Caco-2 (cell line): ENCODE measurements around the gene KLF15. TPM values are rescaled to one million over a fixed set of nuclear protein-coding genes. Genes with fewer than 3 reads are reported as not detected.

Experiments
- BruUV-seq: library from RNA; stranded (reverse); fragments of 400-500 nt; replicated peaks from 2 replicates; lab custom pipeline; 2021; lab: Mats Ljungman, UMichigan
- CTCF ChIA-PET: fragments of 300-600 bp; sonication (Branson Sonifier 250); formaldehyde crosslinking; loops from one replicate; lab custom pipeline; 2022; ENCODE audit warnings: antibody characterized with exemption; lab: Charles Lee
- POLR2A ChIA-PET: fragments of 300-600 bp; sonication (Branson Sonifier 250); formaldehyde crosslinking; loops from one replicate; lab custom pipeline; 2022; ENCODE audit warnings: antibody characterized with exemption; lab: Charles Lee
- DNase-seq, 2 experiments: peaks; one replicate each; pipeline versions ENCODE4 v3.0.0 to v3.0.0-alpha.2; 2020 to 2022
- H3K27me3 ChIP-seq: replicated peaks from 2 replicates; pipeline ENCODE4 v1.6.0; 2011; ENCODE audit warnings: low read length; ENCODE audit not compliant: control insufficient read depth, insufficient read depth
- H3K36me3 ChIP-seq: 2 replicates; pipeline ENCODE4 v1.5.1; 2011; ENCODE audit warnings: low read length; ENCODE audit not compliant: control insufficient read depth, insufficient read depth
- H3K4me1 ChIP-seq: fragments of 250-450 bp; sonication (Bioruptor Pico); 2 replicates; pipeline ENCODE4 v1.5.1; 2020; ENCODE audit warnings: mild to moderate bottlenecking
- H3K4me3 ChIP-seq: 2 replicates; pipeline ENCODE4 v1.5.1; 2011; ENCODE audit warnings: low read depth, mild to moderate bottlenecking, control low read depth, low read length
- H3K9me3 ChIP-seq: fragments of 250-450 bp; sonication (Bioruptor Pico); 2 replicates; pipeline ENCODE4 v1.5.1; 2020; ENCODE audit warnings: mild to moderate bottlenecking, moderate library complexity
- H3K27ac Mint-ChIP-seq: one replicate; pipeline ENCODE4 v1.8.0; 2022; ENCODE audit warnings: mixed read lengths; ENCODE audit not compliant: unreplicated experiment
- H3K27me3 Mint-ChIP-seq: one replicate; pipeline ENCODE4 v1.8.0; 2022; ENCODE audit warnings: mixed read lengths; ENCODE audit not compliant: insufficient read depth, unreplicated experiment
- H3K36me3 Mint-ChIP-seq: one replicate; pipeline ENCODE4 v1.8.0; 2022; ENCODE audit warnings: mild to moderate bottlenecking, mixed read lengths; ENCODE audit not compliant: insufficient read depth, unreplicated experiment
- H3K4me1 Mint-ChIP-seq: one replicate; pipeline ENCODE4 v1.8.0; 2022; ENCODE audit warnings: low read depth, mixed read lengths; ENCODE audit not compliant: unreplicated experiment
- H3K4me3 Mint-ChIP-seq: one replicate; pipeline ENCODE4 v1.8.0; 2022; ENCODE audit warnings: mild to moderate bottlenecking, moderate library complexity, mixed read lengths; ENCODE audit not compliant: unreplicated experiment
- H3K9me3 Mint-ChIP-seq: one replicate; pipeline ENCODE4 v1.8.0; 2022; ENCODE audit warnings: mixed read lengths; ENCODE audit not compliant: unreplicated experiment
- CTCF ChIP-seq, 2 experiments: fragments of 200-600 bp in 1 of 2; IDR thresholded peaks; 1 replicate in 1 of 2; 2 replicates in 1 of 2; pipeline versions ENCODE4 v1.5.1 to v1.8.0; 2011 to 2022; ENCODE audit warnings: antibody characterized with exemption in 1 of 2, control low read depth in 1 of 2, inconsistent platforms in 1 of 2, low read depth in 1 of 2, low read length in 1 of 2, mild to moderate bottlenecking in 1 of 2, moderate library complexity in 1 of 2; ENCODE audit not compliant: insufficient read depth in 1 of 2, severe bottlenecking in 1 of 2, unreplicated experiment in 1 of 2
- intact Hi-C: fragments of 100-400 bp; cut with micrococcal nuclease; formaldehyde crosslinking; loops from one replicate; pipeline ENCODE4 v1.10.0; 2022; ENCODE audit not compliant: unreplicated experiment
- total RNA-seq: library from RNA; stranded (reverse); gene quantifications from 2 replicates; pipeline ENCODE4 v1.2.3, GENCODE V29; 2022

KLF15 gene
- total RNA-seq, 1 experiment from 2014 or later: 2.7 TPM

DNA sequence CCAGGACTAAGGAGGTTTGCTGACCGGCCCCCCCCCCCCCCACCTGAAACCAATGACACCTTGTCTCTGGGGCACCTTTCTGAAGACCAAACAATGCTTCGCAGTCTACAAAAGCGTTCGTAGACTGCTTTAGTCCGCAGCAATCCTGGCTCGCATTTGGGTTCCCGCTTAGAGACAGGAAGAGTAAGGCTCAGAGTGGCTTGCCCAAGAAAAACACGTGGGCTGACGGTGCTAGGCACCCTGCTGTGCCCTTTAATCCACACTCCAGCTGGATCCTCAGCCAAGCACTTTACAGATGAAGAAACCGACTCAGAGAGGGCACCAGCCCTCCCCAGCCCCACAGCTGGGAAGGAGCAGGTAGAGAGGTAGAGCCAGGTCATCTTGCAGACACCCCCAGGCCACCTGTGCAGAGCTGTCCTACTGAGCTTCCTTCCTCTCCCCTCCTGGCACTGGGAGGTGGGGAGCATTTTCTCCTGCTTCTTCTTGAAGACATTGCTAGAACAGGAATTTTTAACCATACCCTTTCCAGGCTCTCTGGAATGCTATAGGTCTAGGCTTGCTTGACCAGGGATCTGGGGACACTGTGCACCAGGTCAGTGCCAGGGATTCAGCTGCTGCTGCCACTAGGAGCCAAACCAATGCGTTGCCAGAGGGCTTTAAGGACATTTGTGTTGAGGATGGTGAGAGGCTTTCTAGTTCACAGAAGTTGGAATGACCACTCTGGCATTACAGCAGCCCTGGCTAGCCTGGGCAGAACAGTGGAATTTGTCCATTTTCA lies 1.0 kb upstream of the KLF15 start:
- intact Hi-C loops: no loop called here
- peak overlapping the region; percentile 66 for H3K4me3 ChIP-seq
- H3K27ac Mint-ChIP-seq: no peak overlapping the region

DNA sequence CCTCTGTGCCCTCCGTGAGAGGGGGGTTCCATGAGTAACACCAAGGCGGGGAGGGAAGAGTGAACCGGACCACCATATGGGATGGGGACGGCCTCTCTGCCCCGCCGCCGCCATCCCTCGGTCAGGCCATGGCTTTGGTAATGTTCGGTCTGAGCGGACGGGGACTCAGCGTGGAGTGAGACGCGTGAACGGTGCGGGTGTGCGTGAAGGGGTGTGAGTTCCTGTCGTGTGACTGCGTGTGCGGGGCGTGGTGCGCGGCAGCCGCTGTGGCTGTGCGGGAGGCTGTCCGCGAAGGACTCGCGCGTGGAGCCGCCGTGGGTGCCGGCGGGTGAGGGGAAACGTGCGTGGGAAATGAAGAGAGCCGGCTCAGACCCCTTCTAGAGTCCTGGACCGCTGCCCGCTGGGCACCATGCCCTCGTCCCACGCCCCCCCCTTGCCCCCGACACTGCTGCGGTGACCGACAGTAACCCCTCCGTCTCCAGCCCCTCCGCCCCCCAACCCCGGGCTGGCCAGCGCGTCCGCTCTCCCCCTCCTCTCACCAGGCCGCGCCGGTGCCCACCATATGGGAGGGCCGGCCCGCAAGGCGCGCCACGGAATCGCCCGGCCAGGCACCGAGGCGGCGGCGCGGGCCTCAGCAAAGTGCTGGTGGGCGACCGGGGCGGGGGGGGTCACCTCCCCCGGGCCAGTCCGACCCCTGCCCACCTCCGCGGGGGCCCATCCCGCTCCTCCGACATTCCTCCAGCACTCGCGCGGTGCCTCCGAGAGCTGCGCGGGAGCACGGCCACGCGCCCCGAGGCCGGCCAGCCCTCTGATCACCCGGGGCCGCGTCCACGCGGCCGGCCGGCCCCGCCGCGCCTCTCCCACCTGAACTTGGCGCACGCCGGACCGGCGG lies 589 bp downstream of the KLF15 start:
- ChIA-PET POLR2A (no interaction called here), CTCF (interaction anchor here (1.4 kb wide), 1 partner anchor 33 kb away, joined by 3 read pairs; no protein-coding TSS in a partner anchor)
- Mint-ChIP-seq H3K36me3 (peaks cover 9% of the 10 kb centered on the region), H3K27ac (peak overlapping the region; percentile 40), H3K27me3 (peaks cover 16% of the 10 kb centered on the region), H3K4me1 (peaks cover 7% of the 10 kb centered on the region), H3K9me3 (no peaks in the 10 kb centered on the region), H3K4me3 (peak overlapping the region; percentile 80)
- Histone ChIP-seq H3K27me3 (no peaks in the 10 kb centered on the region; the same call in 1 of the 2 replicates), H3K9me3 (no peaks in the 10 kb centered on the region), H3K4me3 (peak overlapping the region; percentile 63), H3K4me1 (peaks cover 4% of the 10 kb centered on the region; the same call in 1 of the 2 replicates), H3K36me3 (no peaks in the 10 kb centered on the region)
- no TSS peak for BruUV-seq
- no peak for TF ChIP-seq CTCF (IDR thresholded peaks at IDR 0.05; ENCODE audit: insufficient read depth in 1 of 2, low read depth in 1 of 2, low read length in 1 of 2, severe bottlenecking in 1 of 2, unreplicated experiment in 1 of 2)
- intact Hi-C loops: loop anchor here (1.0 kb wide), 1 partner anchor 33 kb away; no protein-coding TSS in a partner anchor
- peak in 1 of 2 experiments; percentile 25 for DNase-seq

More for the DNA sequence above, 1.0 kb upstream of the KLF15 start:
- ChIA-PET CTCF (interaction anchor here (0.6 to 1.4 kb wide), 3 partner anchors 10 to 32 kb away, joined by 3 to 4 read pairs (median 3); no protein-coding TSS in a partner anchor), POLR2A (no interaction called here)
- Histone ChIP-seq H3K4me1 (peaks cover 4% of the 10 kb centered on the region; the same call in 1 of the 2 replicates), H3K36me3 (no peaks in the 10 kb centered on the region), H3K9me3 (no peaks in the 10 kb centered on the region), H3K27me3 (no peaks in the 10 kb centered on the region; the same call in 1 of the 2 replicates)
- Mint-ChIP-seq H3K9me3 (no peaks in the 10 kb centered on the region), H3K4me3 (peak overlapping the region; percentile 77), H3K36me3 (peaks cover 9% of the 10 kb centered on the region), H3K4me1 (peaks cover 7% of the 10 kb centered on the region), H3K27me3 (peaks cover 18% of the 10 kb centered on the region)
- TF ChIP-seq CTCF (IDR thresholded peaks at IDR 0.05; ENCODE audit: insufficient read depth in 1 of 2, low read depth in 1 of 2, low read length in 1 of 2, severe bottlenecking in 1 of 2, unreplicated experiment in 1 of 2): no peak
- no TSS peak for BruUV-seq
- no peak for DNase-seq
